Skeletal muscle tissue (tissue), 4 donors: ENCODE measurements around the gene SMIM41. TPM values are rescaled to one million over a fixed set of nuclear protein-coding genes. Genes with fewer than 3 reads are reported as not detected.
"Not testable (repeated sequence)": the region's sequence is repeated elsewhere in the genome, so short reads cannot be mapped to it uniquely, and the experiment has no call there.

Experiments
- H3K27ac ChIP-seq: one replicate; pipeline ENCODE4 v1.7.0; 2013; ENCODE audit warnings: mild to moderate bottlenecking, low read depth, low read length, inconsistent platforms
- H3K27me3 ChIP-seq, 3 donors: one replicate each; pipeline ENCODE4 v1.7.0; 2013; ENCODE audit warnings: low read length in 3 of 3; ENCODE audit not compliant: control insufficient read depth in 3 of 3, insufficient read depth in 3 of 3
- H3K36me3 ChIP-seq, 3 donors: one replicate each; pipeline ENCODE4 v1.7.0; 2013; ENCODE audit warnings: low read length in 3 of 3; ENCODE audit not compliant: control insufficient read depth in 3 of 3, insufficient read depth in 3 of 3
- H3K4me1 ChIP-seq, 3 donors: one replicate each; pipeline ENCODE4 v1.7.0; 2013; ENCODE audit warnings: low read length in 3 of 3, mild to moderate bottlenecking in 3 of 3; ENCODE audit not compliant: control insufficient read depth in 3 of 3, insufficient read depth in 3 of 3
- H3K4me3 ChIP-seq, 3 donors: one replicate each; pipeline ENCODE4 v1.7.0; 2013; ENCODE audit warnings: low read length in 3 of 3
- H3K9ac ChIP-seq, 3 donors: one replicate each; pipeline ENCODE4 v1.7.0; 2013; ENCODE audit warnings: low read length in 3 of 3, mild to moderate bottlenecking in 3 of 3, moderate library complexity in 2 of 3, low read depth in 1 of 3
- H3K9me3 ChIP-seq, 3 donors: one replicate each; pipeline ENCODE4 v1.7.0; 2013; ENCODE audit warnings: low read length in 3 of 3; ENCODE audit not compliant: control insufficient read depth in 3 of 3
- total RNA-seq: library from RNA; depleted of rRNA; stranded (reverse); fragments of >200 nt; gene quantifications from one replicate; pipeline ENCODE4 v1.2.3, GENCODE V29; 2014
- donor health status: Osteomylitis.

SMIM41 gene
- total RNA-seq, 1 donor from 2014 or later, result not detected

DNA sequence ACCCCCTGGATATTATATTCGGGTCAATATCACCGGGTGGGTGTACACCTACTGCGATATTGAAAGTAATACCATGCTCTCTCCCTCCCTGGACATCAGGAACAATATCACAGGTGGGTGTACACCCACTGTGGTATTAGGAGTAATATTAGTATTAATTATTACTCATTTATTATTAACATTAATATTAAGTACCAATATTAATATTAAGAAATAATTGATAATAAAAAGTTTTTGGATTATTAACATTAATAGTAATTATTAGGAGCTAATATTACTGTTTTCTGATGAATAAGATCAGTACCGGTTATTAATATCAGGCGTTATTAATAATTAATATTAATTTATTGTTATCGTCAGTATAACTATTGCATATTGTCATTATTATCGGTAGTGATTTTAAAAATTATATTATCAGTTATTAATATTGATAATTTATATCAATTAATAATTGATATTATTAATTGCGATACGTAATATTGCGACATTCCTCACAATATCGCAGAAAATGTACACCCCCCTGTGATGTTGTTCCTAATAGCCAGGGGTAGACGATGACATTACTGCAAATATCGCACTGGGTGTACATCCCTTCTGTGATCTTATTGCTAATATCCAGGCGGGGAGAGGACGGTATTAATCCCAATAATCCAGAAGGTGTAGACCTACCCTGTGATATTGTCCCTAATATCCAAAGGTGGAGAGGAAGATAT is 17.0 kb downstream of the SMIM41 start:
- H3K9me3 ChIP-seq, result peaks cover 0 to 2% (median 0%) of the 10 kb centered on the region in 3 donors
- no peaks in the 10 kb centered on the region for H3K36me3 ChIP-seq
- peaks cover 0 to 3% (median 0%) of the 10 kb centered on the region in 3 donors for H3K27me3 ChIP-seq
- H3K9ac ChIP-seq, result no peak overlapping the region
- peaks cover 0 to 3% (median 0%) of the 10 kb centered on the region in 3 donors for H3K4me1 ChIP-seq
- no peak overlapping the region for H3K4me3 ChIP-seq
- H3K27ac ChIP-seq, result no peak overlapping the region

DNA sequence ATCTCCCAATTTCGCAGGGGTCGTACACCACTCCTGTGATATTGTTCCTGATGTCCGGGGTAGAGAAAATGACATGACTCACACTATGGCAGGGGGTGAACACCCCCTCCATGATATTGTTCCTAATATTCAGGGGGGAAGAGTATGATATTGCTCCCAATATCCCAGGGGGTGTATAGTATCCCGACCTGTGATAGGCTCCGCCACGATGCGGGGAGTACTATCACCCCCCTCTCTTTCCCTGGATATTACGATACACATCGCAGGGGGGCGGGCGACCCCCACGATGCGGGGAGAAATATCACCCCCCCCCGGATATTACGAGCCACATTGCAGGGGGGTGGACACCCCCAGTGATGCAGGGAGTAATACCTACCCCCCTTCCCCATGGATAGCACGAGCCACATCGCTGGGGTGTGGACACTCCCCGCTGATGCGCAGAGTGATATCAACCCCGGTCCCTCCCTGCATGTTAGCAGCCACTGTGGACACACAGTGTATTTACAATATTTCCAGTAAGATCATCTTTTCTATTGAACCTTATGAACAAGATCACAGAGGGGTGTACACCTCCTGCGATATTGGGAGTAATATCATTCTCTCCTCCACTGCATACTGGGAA is 17.7 kb downstream of the SMIM41 start:
- no peaks in the 10 kb centered on the region for H3K36me3 ChIP-seq
- H3K9me3 ChIP-seq, result peaks cover 0 to 2% (median 0%) of the 10 kb centered on the region in 3 donors
- no peak overlapping the region for H3K4me3 ChIP-seq
- no peak overlapping the region for H3K27ac ChIP-seq
- no peak overlapping the region for H3K9ac ChIP-seq
- peaks cover 0 to 3% (median 0%) of the 10 kb centered on the region in 3 donors for H3K4me1 ChIP-seq
- H3K27me3 ChIP-seq, result peaks cover 0 to 3% (median 0%) of the 10 kb centered on the region in 3 donors

DNA sequence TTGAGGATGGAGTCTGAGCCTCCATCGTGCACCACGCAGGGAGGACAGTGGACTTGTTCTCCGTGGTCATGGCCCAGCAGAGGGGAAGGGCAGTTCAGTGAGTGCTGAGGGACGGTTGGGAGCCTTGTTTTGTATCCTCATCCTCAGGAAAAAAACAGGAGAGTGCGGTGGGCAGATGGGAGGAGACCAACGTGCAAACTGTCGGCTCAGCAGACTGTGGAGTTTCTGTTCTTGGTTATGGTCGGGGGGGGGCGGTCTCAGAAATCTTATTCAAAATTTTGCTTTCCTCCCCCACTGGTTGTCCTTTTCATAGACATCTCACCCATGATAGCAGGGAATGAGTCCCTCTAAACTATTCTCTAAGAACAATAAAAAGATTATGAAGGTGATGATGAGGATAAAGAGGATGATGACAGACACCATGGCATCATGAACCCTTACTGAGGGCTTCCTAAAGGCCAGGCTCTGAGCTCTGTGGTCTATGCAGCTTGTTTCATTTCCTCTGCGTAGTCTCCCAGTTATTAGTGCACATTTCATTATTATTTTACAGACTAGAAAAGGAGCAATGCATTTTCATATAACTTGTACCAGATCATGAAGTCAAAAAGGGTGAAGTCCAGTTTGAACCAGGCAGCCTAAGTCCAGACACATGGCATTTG is 25.1 kb downstream of the SMIM41 start:
- H3K27ac ChIP-seq, H3K9me3 ChIP-seq, H3K9ac ChIP-seq, H3K27me3 ChIP-seq, H3K36me3 ChIP-seq, H3K4me1 ChIP-seq, H3K4me3 ChIP-seq: not testable (repeated sequence)

- not testable (repeated sequence) for H3K9me3 ChIP-seq, H3K27ac ChIP-seq, H3K4me3 ChIP-seq, H3K36me3 ChIP-seq, H3K4me1 ChIP-seq, H3K9ac ChIP-seq, H3K27me3 ChIP-seq
These were observed 37.0 kb downstream of the SMIM41 start for GRCh38 chr12:52116222-52117125.

GRCh38 chr12:52117806-52118475 is 38.4 kb downstream of the SMIM41 start:
- H3K4me3 ChIP-seq, H3K9ac ChIP-seq, H3K27ac ChIP-seq, H3K36me3 ChIP-seq, H3K4me1 ChIP-seq, H3K9me3 ChIP-seq: not testable (repeated sequence)
- peaks cover 3 to 13% (median 9%) of the 10 kb centered on the region in 3 donors for H3K27me3 ChIP-seq

DNA sequence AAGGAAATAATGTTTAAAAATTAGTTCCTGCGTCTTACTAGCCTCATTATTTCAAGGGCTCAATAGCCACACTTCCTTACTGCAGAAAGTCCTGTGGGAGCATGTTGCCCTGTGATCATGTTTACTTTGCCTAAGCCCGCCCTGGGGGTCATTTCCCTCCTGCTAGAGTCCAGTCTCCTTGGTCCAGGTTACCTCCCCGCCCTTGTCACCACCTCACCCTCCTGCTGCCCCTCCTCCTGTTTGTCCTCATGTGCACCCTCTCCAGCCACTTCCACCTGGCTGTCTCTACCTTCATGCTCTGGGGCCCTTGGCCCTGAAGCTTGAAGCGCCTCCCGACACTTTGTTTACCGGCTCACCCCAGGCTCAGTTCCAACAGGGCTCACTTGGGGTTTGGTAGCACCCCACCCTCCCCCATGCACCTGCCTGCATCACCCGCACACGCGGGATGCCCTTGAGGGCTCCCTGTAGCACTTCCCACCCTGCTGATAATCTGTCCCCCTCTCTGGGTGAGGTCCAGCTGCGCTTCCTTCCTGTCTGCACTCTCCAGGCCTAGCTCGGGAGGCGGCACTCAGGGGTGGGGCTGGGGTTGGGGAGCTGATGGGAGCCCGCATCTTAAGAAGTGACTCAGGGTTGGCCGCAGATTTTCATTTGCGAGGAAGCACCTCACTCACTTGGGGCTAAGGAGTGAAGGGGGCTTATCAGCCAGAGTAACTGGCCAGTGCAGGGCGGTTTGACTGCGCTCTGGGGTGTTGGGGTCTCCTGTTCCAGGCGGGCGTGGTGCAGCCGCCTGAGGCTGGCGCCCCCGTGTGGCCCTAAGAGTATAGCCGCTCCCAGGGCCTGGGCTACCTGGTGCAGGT is 40.1 kb downstream of the SMIM41 start:
- Histone ChIP-seq H3K9me3 (no peaks in the 10 kb centered on the region), H3K27ac (no peak overlapping the region), H3K4me3 (no peak overlapping the region), H3K9ac (no peak overlapping the region), H3K36me3 (no peaks in the 10 kb centered on the region), H3K4me1 (peaks cover 0 to 3% (median 0%) of the 10 kb centered on the region in 3 donors), H3K27me3 (peaks cover 3 to 14% (median 9%) of the 10 kb centered on the region in 3 donors)

- no peaks in the 10 kb centered on the region for H3K36me3 ChIP-seq
- no peaks in the 10 kb centered on the region for H3K9me3 ChIP-seq
- H3K4me3 ChIP-seq, result no peak overlapping the region
- H3K4me1 ChIP-seq, result peaks cover under 1 to 13% (median 5%) of the 10 kb centered on the region in 3 donors
- peaks cover 3 to 9% (median 8%) of the 10 kb centered on the region in 3 donors for H3K27me3 ChIP-seq
- H3K27ac ChIP-seq, result no peak overlapping the region
- H3K9ac ChIP-seq, result no peak overlapping the region
These were observed 41.7 kb downstream of the SMIM41 start for GRCh38 chr12:52120951-52121823.

- Histone ChIP-seq H3K9me3 (no peaks in the 10 kb centered on the region), H3K4me1 (peaks cover 8 to 19% (median 12%) of the 10 kb centered on the region in 3 donors), H3K36me3 (no peaks in the 10 kb centered on the region), H3K4me3 (no peak overlapping the region), H3K27me3 (peaks cover 3 to 9% (median 8%) of the 10 kb centered on the region in 3 donors), H3K9ac (no peak overlapping the region), H3K27ac (no peak overlapping the region)
These were observed 42.5 kb downstream of the SMIM41 start for GRCh38 chr12:52121824-52122539.
